HG03108 (cell line): ENCODE data around the gene NFXL1.

Experiments
- ATAC-seq: cut with Tn5 transposase; IDR thresholded peaks from one replicate; pipeline ENCODE4 v1.9.1; 2021; ENCODE audit warnings: moderate library complexity; ENCODE audit not compliant: unreplicated experiment

Gene NFXL1

DNA sequence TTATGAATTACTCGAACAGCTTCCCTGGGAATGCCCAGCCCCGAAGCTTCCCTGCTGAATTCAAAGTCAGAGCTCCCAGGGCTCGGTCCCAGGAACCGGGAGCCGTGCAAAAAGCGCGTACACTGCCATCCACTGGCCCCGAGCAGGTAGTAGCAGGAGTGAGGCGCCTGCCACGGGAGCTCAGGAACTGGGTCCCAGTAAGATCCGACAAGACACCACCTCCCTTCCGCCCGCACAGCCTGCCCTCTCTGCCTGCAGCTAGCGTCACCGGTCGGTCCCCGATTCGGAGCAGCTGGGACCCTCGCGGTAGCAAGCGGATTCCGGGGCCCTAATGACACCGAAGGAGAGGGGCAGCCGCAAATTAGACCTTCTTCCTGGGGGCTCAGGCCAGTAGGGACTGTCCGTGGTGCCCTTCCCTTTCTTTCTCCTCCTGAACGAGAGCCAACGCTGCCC, 77.7 kb downstream of the NFXL1 start:
- peak; percentile 71 for ATAC-seq

DNA sequence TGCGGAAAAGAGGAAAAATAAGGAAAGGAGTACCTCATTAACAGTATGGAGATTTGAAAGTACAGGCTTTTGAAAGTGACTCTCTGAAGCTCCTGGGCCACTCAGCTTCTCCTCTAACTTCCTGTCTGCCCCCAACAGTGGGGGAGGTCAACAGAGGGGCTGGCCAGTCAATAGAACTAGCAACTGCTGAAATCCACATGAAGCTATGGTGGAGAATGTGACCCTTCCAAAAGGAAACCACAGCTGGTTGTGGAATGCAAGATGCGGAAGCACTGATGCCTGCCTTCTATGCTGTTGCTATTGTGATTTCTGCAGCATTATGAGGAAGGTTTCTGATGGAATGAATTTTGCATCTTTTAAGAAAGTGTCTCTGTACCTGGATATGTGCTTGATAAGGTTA, 78.9 kb downstream of the NFXL1 start:
- ATAC-seq: no peak

DNA sequence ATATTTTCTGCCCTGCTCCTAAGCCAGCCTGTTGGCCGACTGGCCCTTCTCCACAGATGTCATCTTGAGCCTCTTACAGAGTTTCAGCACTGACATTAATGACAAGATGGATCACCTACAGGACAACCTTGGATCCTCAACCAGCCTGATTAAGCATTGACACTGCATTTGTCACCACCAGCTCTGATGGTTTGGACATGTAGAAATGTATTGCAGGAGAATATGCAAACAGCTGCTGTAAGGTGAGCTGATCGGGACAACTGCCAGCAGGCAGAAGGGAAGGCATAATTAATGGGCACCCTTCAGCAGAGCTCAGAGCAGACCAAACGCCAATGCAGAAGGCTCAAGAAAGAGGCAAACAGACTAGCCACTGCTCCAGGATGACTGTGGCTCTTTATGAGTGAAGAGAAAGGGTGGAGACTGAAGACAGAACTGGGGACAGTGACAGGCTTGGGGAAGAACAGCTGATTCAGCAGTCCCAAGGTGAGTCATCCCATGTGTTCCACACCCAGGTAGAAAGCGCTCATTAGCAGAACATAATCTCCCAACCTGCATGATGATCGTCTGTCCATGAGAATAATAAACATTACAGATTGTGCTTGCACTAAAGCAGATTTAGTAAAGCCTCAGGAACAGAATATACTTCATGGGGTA, 83.2 kb downstream of the NFXL1 start:
- no peak for ATAC-seq

DNA sequence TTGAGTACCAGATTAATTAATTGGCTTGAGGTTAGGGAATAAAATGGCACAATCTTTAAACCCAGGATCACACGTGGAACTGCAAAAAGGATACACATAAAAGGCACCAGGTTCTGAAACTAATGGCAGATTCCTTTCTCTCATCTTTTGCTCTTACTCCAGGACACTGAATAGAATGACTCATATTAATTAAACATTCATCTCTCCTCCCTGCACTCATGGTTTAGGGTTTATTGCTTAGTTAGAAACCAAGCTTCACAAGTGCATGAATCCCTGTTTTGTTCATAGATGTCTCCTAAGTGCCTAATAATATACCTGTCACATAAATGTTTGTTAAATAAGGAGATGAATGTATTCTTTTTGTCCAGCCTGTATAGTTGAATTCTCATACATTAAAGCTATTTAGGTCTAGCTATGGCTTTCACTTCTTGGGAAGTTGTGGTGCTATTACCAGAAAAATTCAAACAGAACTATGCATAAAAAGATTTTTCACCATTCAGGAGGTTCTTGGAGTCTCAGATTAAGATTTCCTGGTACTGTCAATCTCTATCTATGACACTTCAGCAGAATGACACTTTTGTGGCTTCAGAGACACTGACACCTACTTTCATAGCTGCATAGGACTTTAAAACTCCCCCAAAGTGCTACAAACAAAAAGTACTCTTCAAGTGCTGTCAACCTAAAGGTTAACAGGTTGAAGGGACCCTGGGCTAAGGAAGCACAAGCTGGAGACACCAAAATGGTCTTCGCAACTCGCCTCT, 83.9 kb downstream of the NFXL1 start:
- ATAC-seq: no peak

DNA sequence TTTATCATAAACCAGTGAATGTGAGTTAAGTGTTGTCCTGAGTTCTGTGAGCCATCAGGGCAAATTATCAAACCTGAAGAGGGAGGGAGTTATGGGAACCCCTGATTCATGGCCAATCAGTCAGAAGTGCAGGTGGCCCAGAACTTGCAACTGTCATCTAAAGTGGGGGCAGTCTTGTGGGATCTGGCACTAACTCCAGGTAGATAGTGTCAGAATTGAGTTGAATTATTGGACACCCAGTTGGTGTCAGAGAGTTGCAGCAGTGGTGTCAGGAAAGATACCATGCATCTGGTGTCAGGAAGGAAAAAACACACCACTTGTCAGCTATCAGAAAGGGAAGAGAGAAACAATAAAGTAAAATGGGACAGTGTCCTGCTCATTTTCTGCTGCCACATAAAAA, 84.9 kb downstream of the NFXL1 start:
- no peak for ATAC-seq

DNA sequence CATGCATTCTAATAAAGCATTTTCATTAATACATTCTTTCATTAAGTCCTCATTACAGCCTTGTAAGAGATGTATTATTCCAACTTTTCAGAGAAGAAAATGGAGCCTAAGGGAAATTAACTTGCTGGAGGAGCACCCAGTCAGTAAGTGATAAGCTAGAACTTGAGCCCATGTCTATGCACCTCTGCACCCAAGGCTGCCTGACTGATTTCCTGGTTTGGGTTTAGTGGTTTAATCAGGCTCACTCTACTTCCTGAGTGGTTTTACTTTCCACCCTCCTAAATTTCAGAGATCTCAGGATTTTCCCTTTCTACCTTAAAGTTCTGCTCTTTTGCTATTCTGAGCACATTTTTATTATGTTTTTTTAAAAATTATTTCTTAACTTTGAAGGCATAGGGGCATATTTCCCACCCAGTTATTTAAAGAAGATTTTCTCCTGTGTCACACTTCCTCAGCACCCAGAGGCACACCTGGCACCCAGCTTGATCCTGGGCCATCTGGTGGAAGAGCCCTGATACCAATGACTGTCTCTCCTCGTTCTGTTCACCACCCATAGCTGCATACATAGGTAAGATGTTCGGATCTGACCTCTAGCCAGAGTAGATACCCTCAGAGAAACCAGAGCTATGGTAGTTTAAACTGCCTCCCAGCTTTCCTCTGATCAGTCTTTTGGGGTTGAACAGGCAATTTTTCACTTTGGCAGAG, 86.9 kb downstream of the NFXL1 start:
- ATAC-seq: no peak

DNA sequence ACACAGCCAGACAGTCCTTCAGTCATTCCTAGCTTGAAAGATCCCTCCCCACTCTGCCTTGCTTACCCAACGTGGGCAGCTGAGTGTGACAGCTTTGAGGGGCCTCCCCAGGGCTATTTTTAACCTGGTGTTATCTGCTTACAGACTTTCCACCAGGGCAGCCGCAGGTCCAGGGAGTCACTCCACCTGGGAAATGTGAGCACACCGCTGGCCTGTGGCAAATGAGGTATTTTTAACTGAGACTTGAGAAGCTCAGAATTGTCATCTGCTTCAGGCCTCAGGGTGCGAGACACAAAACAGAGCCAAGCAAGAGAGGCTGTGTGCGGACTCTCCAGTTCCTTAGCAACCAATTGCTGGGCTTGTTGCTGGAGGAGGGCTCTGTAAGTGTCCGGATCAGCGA, 89.5 kb downstream of the NFXL1 start:
- no peak for ATAC-seq

DNA sequence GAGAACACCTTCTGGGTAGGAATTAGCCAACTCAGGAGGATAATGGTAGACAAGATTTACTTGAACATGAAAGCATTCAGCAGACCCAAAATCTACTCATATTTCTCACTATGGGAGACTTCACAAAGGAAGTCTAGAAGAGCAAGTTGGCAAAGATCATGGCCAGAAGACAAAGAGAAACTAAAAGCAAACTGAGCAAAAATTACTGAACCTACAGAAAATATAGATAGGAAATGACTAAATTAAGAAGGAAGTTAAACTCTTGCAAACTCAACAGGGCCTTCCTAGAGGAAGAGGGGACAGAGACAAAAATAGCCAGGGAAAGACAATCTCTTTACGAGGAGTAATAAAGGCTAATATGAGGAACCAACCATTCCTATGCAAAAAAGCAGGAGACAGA, 95.2 kb downstream of the NFXL1 start:
- no peak for ATAC-seq

DNA sequence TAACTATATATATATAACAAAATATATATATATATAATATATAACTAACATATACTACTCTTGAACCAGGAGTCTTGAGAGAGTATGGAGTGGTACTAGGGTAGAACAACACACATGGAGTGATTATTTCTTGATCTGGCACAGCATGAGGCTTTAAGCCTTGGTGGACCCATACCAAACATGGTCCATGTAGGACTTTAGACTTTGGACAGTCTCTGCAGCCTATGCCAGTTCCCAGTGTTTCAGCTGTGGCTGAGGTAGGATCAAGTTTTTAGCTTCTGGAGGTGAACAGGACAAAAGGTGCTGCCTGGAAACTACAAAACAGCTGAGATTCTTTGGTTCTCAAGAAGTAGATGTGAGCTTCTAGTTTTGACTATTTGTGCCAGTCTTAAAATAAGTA, 97.1 kb downstream of the NFXL1 start:
- no peak for ATAC-seq

DNA sequence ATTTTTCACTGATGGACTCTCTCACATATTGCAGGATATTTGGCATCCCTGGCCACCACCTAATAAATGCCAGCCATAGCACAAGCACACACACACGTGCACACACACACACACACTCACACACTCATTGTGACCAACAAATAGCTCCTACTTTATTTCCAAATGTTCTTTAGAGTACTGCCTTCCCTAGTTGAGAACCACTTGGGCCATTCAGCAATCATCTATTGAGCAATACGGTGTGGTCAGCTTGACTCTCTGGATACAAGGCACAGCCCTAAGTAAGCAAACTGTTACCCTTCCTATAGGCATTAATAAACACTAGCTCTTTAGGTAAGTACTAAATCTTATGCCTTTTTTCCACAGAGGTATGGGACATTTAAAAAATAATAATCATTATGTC, 97.6 kb downstream of the NFXL1 start:
- ATAC-seq: no peak

DNA sequence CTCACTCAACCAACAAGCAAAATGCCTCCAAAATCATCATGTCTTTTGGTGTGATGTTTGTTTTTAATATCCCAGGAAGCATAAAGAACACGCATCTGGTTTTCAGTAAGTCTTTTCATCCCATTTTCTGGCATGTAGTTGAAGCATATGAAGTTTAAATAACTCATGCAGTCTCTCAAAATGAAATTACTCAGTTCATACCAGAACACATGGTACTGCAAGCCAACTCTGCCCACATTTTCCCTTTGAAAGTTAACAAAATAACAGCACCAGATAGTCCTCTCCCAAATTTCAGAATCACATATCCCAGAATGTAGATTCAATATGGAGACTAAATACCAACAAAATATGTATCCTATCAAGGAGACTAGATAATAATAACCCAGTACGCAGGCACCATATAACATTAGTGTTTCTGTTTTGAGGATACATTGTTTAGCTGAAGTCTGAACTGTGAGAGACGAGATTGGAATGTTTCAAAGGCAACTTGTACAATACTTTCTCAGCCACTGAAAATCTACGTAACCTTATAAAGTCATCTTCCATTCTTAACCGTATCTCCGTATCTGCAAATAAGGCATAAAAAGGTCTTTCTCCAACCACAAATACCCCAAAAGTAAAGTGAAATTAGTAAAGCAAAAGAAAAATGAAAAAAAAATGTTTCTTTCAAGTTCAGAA, 99.6 kb downstream of the NFXL1 start:
- ATAC-seq: no peak

DNA sequence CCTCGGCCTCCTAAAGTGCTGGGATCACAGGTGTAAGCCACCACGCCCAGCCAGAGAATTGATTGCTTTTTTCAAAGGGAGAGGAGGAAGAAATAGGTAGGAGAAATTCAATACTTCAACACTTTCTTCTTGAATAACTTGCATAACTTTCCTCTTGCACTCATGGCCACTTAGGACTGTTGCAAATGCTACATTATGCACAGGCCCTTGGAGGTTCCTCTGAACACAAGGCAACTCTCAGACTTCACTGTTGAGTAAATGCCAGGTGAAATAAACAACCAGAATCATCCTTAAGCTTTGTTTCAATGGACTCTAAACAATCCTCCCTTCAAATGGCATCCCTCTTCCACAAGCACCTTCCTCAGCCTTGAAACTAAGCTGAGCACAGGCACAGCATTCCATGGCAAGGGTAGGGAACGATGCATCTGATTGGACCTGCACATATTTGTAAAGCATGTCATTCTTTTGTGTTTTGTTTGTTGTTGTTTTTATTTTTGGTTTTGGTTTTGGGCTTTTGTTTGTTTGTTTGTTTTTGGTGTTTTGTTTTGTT, 104.7 kb downstream of the NFXL1 start:
- no peak for ATAC-seq

DNA sequence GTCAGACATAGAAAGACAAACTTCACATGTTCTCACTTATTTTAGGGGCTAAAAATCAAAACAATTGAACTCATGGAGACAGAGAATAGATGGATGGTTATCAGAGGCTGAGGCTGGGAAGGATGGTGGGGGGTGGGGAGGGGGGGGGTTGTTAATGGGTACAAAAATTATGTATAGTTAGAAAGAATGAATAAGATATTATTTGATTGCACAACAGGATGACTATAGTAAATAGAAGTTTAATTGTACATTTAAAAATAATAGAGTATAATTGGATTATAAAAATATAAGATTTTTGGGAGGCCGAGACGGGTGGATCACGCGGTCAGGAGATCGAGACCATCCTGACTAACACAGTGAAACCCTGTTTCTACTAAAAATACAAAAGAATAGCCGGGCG, 109.8 kb downstream of the NFXL1 start:
- no peak for ATAC-seq

DNA sequence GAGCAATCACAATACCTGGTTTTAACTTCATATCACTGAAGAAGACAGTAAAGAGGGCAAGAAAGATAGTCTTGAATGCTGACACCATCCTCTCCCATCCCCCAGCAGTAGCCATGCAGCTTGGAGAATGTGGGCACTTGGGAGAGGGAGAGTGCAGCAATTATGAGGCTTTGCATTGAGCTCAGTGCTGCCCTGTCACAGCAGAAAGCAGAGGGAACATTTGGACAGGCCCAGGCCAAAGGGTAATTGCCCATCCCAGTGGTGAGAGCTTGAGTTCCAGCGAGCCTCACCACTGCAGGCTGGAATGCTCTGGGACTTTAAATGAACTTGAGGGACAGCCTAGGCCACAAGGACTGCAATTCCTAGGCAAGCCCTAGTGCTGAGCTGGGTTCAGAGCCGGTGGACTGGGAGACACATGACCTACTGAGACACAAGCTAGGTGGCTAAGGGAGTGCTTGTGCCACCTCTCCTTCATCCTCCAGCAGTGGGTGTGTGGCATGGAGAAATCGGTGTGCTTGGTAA, 112.8 kb downstream of the NFXL1 start:
- no peak for ATAC-seq

DNA sequence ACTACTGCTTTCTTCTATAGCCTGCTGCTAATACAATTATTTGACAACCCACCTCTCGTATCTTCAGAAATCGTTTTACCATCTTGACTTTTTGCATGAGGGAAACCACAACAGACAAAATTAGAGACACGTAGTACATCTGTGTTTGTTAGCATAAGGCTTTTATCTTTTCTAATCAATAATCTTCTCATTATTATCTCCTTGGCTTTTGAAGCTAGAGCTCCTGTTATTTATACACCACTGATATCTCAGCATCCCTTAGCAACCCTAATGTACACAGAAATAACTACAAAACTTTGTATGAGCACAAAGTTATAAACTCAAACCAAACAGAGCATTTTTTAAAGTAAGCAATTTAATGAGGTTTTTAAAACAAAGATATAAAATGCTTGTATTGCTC, 116.2 kb downstream of the NFXL1 start:
- ATAC-seq: no peak
